Measurements from ENCODE around the gene APOBEC2. TPM values are rescaled to one million over a fixed set of nuclear protein-coding genes. Genes with fewer than 3 reads are reported as not detected.

APOBEC2 gene
- total and polyA plus RNA-seq, 2 of the 13 experiments (the other 11 are each of a cell fraction or from before 2014, with no cell fraction given) = 0.09 TPM; not detected in 1

- peak; percentile 50; the same call in 1 of the 2 replicates for TF ChIP-seq ZNF142 (CRISPR knock-in tag; IDR thresholded peaks at IDR 0.05)
- no peak for TF ChIP-seq ZNF329 (CRISPR knock-in tag; IDR thresholded peaks at IDR 0.05; ENCODE audit: low read depth)
- TF ChIP-seq NRL (CRISPR knock-in tag; IDR thresholded peaks at IDR 0.05; ENCODE audit: borderline replicate concordance) = peak; percentile 39; the same call in 1 of the 2 replicates
- peak; percentile 82; the same call in 1 of the 2 replicates for TF ChIP-seq ZNF740 (CRISPR knock-in tag; IDR thresholded peaks at IDR 0.05)
- TF ChIP-seq MXI1 (IDR thresholded peaks at IDR 0.05; ENCODE audit: borderline replicate concordance, low read depth, low read length) = peak; percentile 78; the same call in 1 of the 3 replicates
- TF ChIP-seq ZMYM3 (CRISPR knock-in tag; IDR thresholded peaks at IDR 0.05) = peak; percentile 21
- peak; percentile 71; the same call in 1 of the 2 replicates for TF ChIP-seq HMGXB3 (CRISPR knock-in tag; IDR thresholded peaks at IDR 0.05; ENCODE audit: borderline replicate concordance)
- peak; percentile 75 for TF ChIP-seq KAT8 (CRISPR knock-in tag; IDR thresholded peaks at IDR 0.05)
- TF ChIP-seq ZFP90 (CRISPR knock-in tag; IDR thresholded peaks at IDR 0.05; ENCODE audit: borderline replicate concordance) = peak; percentile 71
- TF ChIP-seq CBX2 (IDR thresholded peaks at IDR 0.05; ENCODE audit: low read depth, low read length) = no peak
- TF ChIP-seq CBX2 (CRISPR knock-in tag; IDR thresholded peaks at IDR 0.05; ENCODE audit: low read depth) = no peak
- TF ChIP-seq ZSCAN25 (CRISPR knock-in tag; IDR thresholded peaks at IDR 0.05) = peak; percentile 99
- no peak for TF ChIP-seq LCORL (IDR thresholded peaks at IDR 0.05)
- peak; percentile 82 for TF ChIP-seq LCORL (CRISPR knock-in tag; IDR thresholded peaks at IDR 0.05)
- no peak for TF ChIP-seq TOPORS (CRISPR knock-in tag; IDR thresholded peaks at IDR 0.05)
- TF ChIP-seq ATF2 (CRISPR knock-in tag; IDR thresholded peaks at IDR 0.05) = peak; percentile 63; the same call in 1 of the 2 replicates
- no peak for TF ChIP-seq PHB2 (IDR thresholded peaks at IDR 0.05; ENCODE audit: partially characterized antibody)
Measured at GRCh38 chr6:41040101-41040939, 12.7 kb upstream of the APOBEC2 start (continued).
